SK-N-SH (cell line): ENCODE measurements around the gene NREP. TPM values are rescaled to one million over a fixed set of nuclear protein-coding genes. Genes with fewer than 3 reads are reported as not detected.

Experiments used
- CTCF ChIA-PET: fragments of 300-600, 350-600 bp; formaldehyde crosslinking; extraction: SDS; loops from one replicate; lab custom pipeline; 2021; lab: Yijun Ruan, JAX
- POLR2A ChIA-PET: fragments of 350-600 bp; sonication (Branson Sonifier 250); formaldehyde crosslinking; extraction: SDS; loops from one replicate; lab custom pipeline; 2020; ENCODE audit warnings: antibody characterized with exemption, inconsistent platforms; lab: Yijun Ruan, JAX
- DNase-seq: peaks from one replicate; pipeline ENCODE4 v3.0.0; 2012
- H2AFZ ChIP-seq: fragments of 200-600 bp; sonication (generic); 2 replicates; pipeline ENCODE4 v1.8.1; 2016; ENCODE audit warnings: antibody characterized with exemption, mild to moderate bottlenecking, low read depth
- H3F3A ChIP-seq: fragments of 200-600 bp; sonication (generic); replicated peaks from 2 replicates; pipeline ENCODE3; 2016; ENCODE audit warnings: antibody characterized with exemption, mild to moderate bottlenecking; ENCODE audit not compliant: insufficient read depth
- H3K27ac ChIP-seq, 2 experiments: fragments of 200-500 bp in 1 of 2; fragments of 200-600 bp in 1 of 2; sonication (Bioruptor generic) in 1 of 2; sonication (generic), shearing (Covaris generic) in 1 of 2; 2 replicates each; pipeline versions ENCODE4 v1.5.1 to v1.6.1; 2014 to 2016; ENCODE audit warnings: low read depth in 2 of 2, inconsistent platforms in 1 of 2, low read length in 1 of 2, mild to moderate bottlenecking in 1 of 2, mixed read lengths in 1 of 2
- H3K27me3 ChIP-seq: fragments of 200-600 bp; sonication (generic), shearing (Covaris generic); 2 replicates; pipeline ENCODE4 v1.6.1; 2016; ENCODE audit warnings: mixed run types; ENCODE audit not compliant: insufficient read depth
- H3K36me3 ChIP-seq, 2 experiments: fragments of 200-500 bp in 1 of 2; fragments of 200-600 bp in 1 of 2; sonication (Bioruptor generic) in 1 of 2; sonication (generic) in 1 of 2; replicated peaks in 1 of 2; 2 replicates each; pipeline versions ENCODE3 to v1.5.1; 2014 to 2016; ENCODE audit warnings: low read length in 1 of 2, mild to moderate bottlenecking in 1 of 2; ENCODE audit not compliant: insufficient read depth in 2 of 2, control insufficient read depth in 1 of 2
- H3K4me1 ChIP-seq, 2 experiments: fragments of 200-500 bp in 1 of 2; fragments of 200-600 bp in 1 of 2; sonication (Bioruptor generic) in 1 of 2; sonication (generic), shearing (Covaris generic) in 1 of 2; 2 replicates each; pipeline versions ENCODE4 v1.5.1 to v1.6.1; 2014 to 2016; ENCODE audit warnings: low read depth in 1 of 2, low read length in 1 of 2, mixed run types in 1 of 2; ENCODE audit not compliant: insufficient read depth in 2 of 2, control insufficient read depth in 1 of 2
- H3K4me2 ChIP-seq: fragments of 200-600 bp; sonication (generic), shearing (Covaris generic); 2 replicates; pipeline ENCODE4 v1.6.1; 2017; ENCODE audit warnings: mixed run types
- H3K4me3 ChIP-seq, 2 experiments: fragments of 200-500 bp in 1 of 2; fragments of 200-600 bp in 1 of 2; sonication (Bioruptor generic) in 1 of 2; sonication (generic), shearing (Covaris generic) in 1 of 2; 2 replicates each; pipeline versions ENCODE4 v1.5.1 to v1.8.1; 2014 to 2016; ENCODE audit warnings: low read depth in 2 of 2, inconsistent platforms in 1 of 2, low read length in 1 of 2, mild to moderate bottlenecking in 1 of 2, mixed read lengths in 1 of 2, moderate library complexity in 1 of 2
- H3K79me2 ChIP-seq: fragments of 200-600 bp; sonication (generic); 2 replicates; pipeline ENCODE4 v1.8.1; 2017; ENCODE audit warnings: mild to moderate bottlenecking; ENCODE audit not compliant: insufficient read depth
- H3K9ac ChIP-seq: fragments of 200-600 bp; sonication (generic); 2 replicates; pipeline ENCODE4 v1.6.1; 2017; ENCODE audit warnings: mixed run types
- H3K9me2 ChIP-seq: fragments of 200-600 bp; sonication (generic); 2 replicates; pipeline ENCODE4 v1.6.1; 2017; ENCODE audit warnings: mixed run types
- H3K9me3 ChIP-seq: fragments of 200-600 bp; sonication (generic); 2 replicates; pipeline ENCODE4 v1.6.1; 2017; ENCODE audit warnings: mixed run types, mild to moderate bottlenecking, moderate library complexity
- H4K20me1 ChIP-seq: fragments of 200-600 bp; sonication (generic); 2 replicates; pipeline ENCODE4 v1.6.1; 2017; ENCODE audit warnings: mild to moderate bottlenecking, mixed run types; ENCODE audit not compliant: insufficient read depth
- CHD2 ChIP-seq: fragments of 150-350 bp; IDR thresholded peaks from 2 replicates; pipeline ENCODE4 v1.6.1; 2018; ENCODE audit warnings: low read length; ENCODE audit not compliant: partially characterized antibody
- EP300 ChIP-seq, 2 experiments: IDR thresholded peaks; 2 replicates each; pipeline versions ENCODE4 v1.4.0 to v1.6.1; 2012; ENCODE audit warnings: borderline replicate concordance in 1 of 2, low read depth in 1 of 2, low read length in 1 of 2
- FOXJ3 ChIP-seq: sonication (generic); formaldehyde crosslinking; IDR thresholded peaks from 2 replicates; pipeline ENCODE4 v1.5.1; 2020; ENCODE audit warnings: mild to moderate bottlenecking, missing genetic modification reagents
- FOXM1 ChIP-seq: IDR thresholded peaks from 2 replicates; pipeline ENCODE4 v1.4.0; 2012; ENCODE audit warnings: low read depth, mild to moderate bottlenecking
- JUND ChIP-seq: IDR thresholded peaks from 2 replicates; pipeline ENCODE4 v1.4.0; 2012
- MXI1 ChIP-seq: IDR thresholded peaks from 2 replicates; pipeline ENCODE4 v1.6.1; 2012; ENCODE audit warnings: mild to moderate bottlenecking, low read depth, low read length, improper control_type of control experiment
- NFIC ChIP-seq: IDR thresholded peaks from 2 replicates; pipeline ENCODE4 v1.4.0; 2012; ENCODE audit warnings: borderline replicate concordance
- RCOR1 ChIP-seq: fragments of 150-350 bp; IDR thresholded peaks from 2 replicates; pipeline ENCODE4 v1.6.1; 2017; ENCODE audit warnings: antibody characterized with exemption, low read length
- SIN3A ChIP-seq: IDR thresholded peaks from 2 replicates; pipeline ENCODE4 v1.6.1; 2012; ENCODE audit warnings: low read depth, mild to moderate bottlenecking, low read length, moderate library complexity, borderline replicate concordance
- TAF1 ChIP-seq: IDR thresholded peaks from 2 replicates; pipeline ENCODE4 v1.6.1; 2012; ENCODE audit warnings: low read depth, mild to moderate bottlenecking, low read length, moderate library complexity, borderline replicate concordance
- TEAD4 ChIP-seq: IDR thresholded peaks from 2 replicates; pipeline ENCODE4 v1.4.0; 2012; ENCODE audit warnings: mild to moderate bottlenecking, borderline replicate concordance; ENCODE audit not compliant: insufficient read depth
- YY1 ChIP-seq: IDR thresholded peaks from 2 replicates; pipeline ENCODE4 v1.4.0; 2012; ENCODE audit warnings: low read depth, mild to moderate bottlenecking
- WGBS: methylation state at CpG from one replicate; pipeline ENCODE4 v1.1.6; 2017; ENCODE audit warnings: low lambda C conversion rate; 5-methylcytosine and 5-hydroxymethylcytosine counted together
- polyA plus RNA-seq, 3 experiments: library from polyadenylated mRNA; depleted of rRNA; stranded (reverse); fragments of >200 nt; gene quantifications; 2 replicates each; pipeline ENCODE4 v1.2.3, GENCODE V29; 2012
- TF ChIP-seq, protein P1 (sequence below): IDR thresholded peaks from 2 replicates; pipeline ENCODE4 v1.4.0; 2012; ENCODE audit warnings: low read depth
- TF ChIP-seq, protein P2 (sequence below): IDR thresholded peaks from 2 replicates; pipeline ENCODE4 v1.4.0; 2012; ENCODE audit warnings: low read depth, borderline replicate concordance
- TF ChIP-seq, protein P3 (sequence below): IDR thresholded peaks from 2 replicates; pipeline ENCODE4 v1.6.1; 2012; ENCODE audit warnings: mild to moderate bottlenecking, low read depth, low read length, moderate library complexity

NREP gene
- polyA plus RNA-seq, 1 of the 3 experiments (the other 2 are of a cell fraction), result 94.4 TPM

DNA sequence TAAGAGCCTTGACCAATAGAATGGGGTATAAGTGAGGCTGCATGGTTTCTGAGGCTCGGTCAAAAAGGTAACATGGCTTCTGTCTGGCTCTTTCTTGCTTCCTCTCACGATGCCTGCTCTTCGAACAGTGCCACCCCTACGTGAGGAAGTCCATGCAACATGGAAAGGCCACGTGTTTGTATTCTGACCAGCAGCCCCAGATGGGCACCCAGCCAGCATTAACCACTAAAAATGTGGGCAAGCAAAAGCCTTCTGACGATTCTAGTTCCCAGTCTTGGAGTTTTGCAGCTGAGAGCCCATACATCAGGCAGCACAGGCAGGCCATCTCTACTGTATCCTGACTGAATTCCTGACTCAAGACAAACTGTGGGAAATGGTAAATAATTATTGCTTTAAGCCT lies 24.2 kb upstream of the NREP start:
- Histone ChIP-seq H3K27ac (peak overlapping the region in 1 of 2 experiments; percentile 18; a peak in 1 of 4 replicates), H3F3A (no peaks in the 10 kb centered on the region), H4K20me1 (no peaks in the 10 kb centered on the region), H3K36me3 (no peaks in the 10 kb centered on the region), H3K9me3 (no peaks in the 10 kb centered on the region), H3K4me1 (peaks cover 11 to 12% of the 10 kb centered on the region in 2 experiments; a peak in 3 of 4 replicates), H2AFZ (no peak overlapping the region), H3K9me2 (no peaks in the 10 kb centered on the region), H3K27me3 (no peaks in the 10 kb centered on the region), H3K79me2 (no peaks in the 10 kb centered on the region), H3K4me3 (no peak overlapping the region), H3K4me2 (no peak overlapping the region), H3K9ac (no peak overlapping the region)
- 70% methylated on average over 6 of the region's 6 CpGs for WGBS
- POLR2A ChIA-PET, result no interaction called here
- CTCF ChIA-PET, result no interaction called here
- DNase-seq, result no peak
- peak; percentile 53; the same call in 1 of the 2 replicates for TF ChIP-seq NFIC
- no peak for TF ChIP-seq JUND
- TF ChIP-seq, protein P1, sequence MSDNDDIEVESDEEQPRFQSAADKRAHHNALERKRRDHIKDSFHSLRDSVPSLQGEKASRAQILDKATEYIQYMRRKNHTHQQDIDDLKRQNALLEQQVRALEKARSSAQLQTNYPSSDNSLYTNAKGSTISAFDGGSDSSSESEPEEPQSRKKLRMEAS, result peak; percentile 73

DNA sequence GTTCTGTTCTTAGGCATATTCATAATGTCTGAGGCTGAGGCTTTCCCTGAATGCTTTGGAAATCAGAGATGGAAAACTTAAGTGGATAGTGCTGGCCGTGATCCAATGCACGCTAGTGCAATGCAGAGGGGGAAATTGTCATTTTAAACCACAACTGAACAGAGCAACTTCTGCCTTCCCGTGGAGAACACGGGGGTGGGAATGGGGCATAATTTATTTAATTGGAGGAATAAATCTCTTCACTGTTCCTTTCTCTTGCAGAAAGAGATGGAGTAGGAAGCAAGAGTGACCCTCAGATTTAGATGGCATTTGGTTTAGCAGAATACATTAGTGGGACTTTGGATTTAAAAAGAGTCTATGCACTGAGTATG lies 22.9 kb upstream of the NREP start:
- H2AFZ ChIP-seq, result peak overlapping the region; percentile 31; the same call in 1 of the 2 replicates
- no peak for DNase-seq

DNA sequence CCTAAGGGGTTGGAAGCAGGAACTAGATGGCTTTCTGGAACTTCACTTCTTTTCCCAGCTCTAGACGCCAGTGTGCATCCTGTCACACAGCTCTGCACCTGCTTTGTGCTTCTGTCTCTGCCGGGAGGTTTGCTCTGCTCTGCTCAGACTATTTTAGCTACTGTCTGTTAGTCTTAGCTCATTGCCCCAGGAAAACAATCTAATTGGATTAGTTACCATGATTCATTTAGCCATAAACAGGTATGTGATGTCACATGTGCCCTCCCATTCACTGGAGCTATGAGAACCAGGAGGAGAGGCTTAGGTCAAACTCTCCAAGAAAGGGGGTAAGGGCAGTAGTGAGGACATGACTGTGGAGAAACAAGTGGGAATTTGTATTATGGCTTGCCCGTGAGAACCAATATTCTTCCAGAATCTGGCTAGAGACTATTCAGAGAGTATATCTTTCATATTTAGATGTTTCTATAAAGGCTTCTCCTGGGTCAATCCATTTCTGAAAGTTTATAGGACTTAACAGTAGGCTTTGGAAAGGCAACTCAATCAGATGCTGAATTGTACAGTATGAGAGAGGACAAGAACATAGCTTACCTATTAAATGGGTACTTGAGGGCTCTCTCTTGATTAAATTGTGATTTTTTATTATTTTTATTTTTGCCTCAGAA lies 22.4 kb upstream of the NREP start:
- Histone ChIP-seq H3K27ac (peak overlapping the region; percentile 4 to 60; a peak in 3 of 4 replicates), H3K4me2 (0 out of 2 replicates have a peak overlapping the region, but pooled peaks have one; percentile 4), H3K4me3 (no peak overlapping the region), H3K79me2 (no peaks in the 10 kb centered on the region), H3K4me1 (peaks cover 17 to 20% of the 10 kb centered on the region in 2 experiments; a peak in 3 of 4 replicates), H3K9ac (no peak overlapping the region), H3K9me2 (no peaks in the 10 kb centered on the region), H3K9me3 (no peaks in the 10 kb centered on the region), H3K36me3 (no peaks in the 10 kb centered on the region), H3K27me3 (no peaks in the 10 kb centered on the region), H4K20me1 (no peaks in the 10 kb centered on the region), H2AFZ (no peak overlapping the region), H3F3A (peaks cover 4% of the 10 kb centered on the region)
- 65% methylated on average over 3 of the region's 3 CpGs for WGBS
- no peak for DNase-seq
- POLR2A ChIA-PET, result interaction anchor here (1.2 kb wide), 1 partner anchor 22 kb away, joined by 4 read pairs; the partner anchor contains the start of gene NREP
- CTCF ChIA-PET, result interaction anchor here (1.1 to 2.8 kb wide), 2 partner anchors 17 to 22 kb away, joined by 3 to 9 read pairs; partner anchors contain the start of gene NREP
- TF ChIP-seq, protein P2, sequence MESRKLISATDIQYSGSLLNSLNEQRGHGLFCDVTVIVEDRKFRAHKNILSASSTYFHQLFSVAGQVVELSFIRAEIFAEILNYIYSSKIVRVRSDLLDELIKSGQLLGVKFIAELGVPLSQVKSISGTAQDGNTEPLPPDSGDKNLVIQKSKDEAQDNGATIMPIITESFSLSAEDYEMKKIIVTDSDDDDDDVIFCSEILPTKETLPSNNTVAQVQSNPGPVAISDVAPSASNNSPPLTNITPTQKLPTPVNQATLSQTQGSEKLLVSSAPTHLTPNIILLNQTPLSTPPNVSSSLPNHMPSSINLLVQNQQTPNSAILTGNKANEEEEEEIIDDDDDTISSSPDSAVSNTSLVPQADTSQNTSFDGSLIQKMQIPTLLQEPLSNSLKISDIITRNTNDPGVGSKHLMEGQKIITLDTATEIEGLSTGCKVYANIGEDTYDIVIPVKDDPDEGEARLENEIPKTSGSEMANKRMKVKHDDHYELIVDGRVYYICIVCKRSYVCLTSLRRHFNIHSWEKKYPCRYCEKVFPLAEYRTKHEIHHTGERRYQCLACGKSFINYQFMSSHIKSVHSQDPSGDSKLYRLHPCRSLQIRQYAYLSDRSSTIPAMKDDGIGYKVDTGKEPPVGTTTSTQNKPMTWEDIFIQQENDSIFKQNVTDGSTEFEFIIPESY, result no peak
- TF ChIP-seq CHD2 (no peak), SIN3A (no peak), YY1 (no peak), FOXM1 (no peak), TEAD4 (no peak), TAF1 (no peak), FOXJ3 (CRISPR knock-in tag) (no peak), RCOR1 (no peak), EP300 (IDR thresholded peaks at IDR 0.05; ENCODE audit: borderline replicate concordance in 1 of 2, low read depth in 1 of 2, low read length in 1 of 2) (no peak)
- TF ChIP-seq, protein P3, sequence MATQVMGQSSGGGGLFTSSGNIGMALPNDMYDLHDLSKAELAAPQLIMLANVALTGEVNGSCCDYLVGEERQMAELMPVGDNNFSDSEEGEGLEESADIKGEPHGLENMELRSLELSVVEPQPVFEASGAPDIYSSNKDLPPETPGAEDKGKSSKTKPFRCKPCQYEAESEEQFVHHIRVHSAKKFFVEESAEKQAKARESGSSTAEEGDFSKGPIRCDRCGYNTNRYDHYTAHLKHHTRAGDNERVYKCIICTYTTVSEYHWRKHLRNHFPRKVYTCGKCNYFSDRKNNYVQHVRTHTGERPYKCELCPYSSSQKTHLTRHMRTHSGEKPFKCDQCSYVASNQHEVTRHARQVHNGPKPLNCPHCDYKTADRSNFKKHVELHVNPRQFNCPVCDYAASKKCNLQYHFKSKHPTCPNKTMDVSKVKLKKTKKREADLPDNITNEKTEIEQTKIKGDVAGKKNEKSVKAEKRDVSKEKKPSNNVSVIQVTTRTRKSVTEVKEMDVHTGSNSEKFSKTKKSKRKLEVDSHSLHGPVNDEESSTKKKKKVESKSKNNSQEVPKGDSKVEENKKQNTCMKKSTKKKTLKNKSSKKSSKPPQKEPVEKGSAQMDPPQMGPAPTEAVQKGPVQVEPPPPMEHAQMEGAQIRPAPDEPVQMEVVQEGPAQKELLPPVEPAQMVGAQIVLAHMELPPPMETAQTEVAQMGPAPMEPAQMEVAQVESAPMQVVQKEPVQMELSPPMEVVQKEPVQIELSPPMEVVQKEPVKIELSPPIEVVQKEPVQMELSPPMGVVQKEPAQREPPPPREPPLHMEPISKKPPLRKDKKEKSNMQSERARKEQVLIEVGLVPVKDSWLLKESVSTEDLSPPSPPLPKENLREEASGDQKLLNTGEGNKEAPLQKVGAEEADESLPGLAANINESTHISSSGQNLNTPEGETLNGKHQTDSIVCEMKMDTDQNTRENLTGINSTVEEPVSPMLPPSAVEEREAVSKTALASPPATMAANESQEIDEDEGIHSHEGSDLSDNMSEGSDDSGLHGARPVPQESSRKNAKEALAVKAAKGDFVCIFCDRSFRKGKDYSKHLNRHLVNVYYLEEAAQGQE, result no peak

More for the DNA sequence above, 22.9 kb upstream of the NREP start:
- H3K79me2 ChIP-seq, result no peaks in the 10 kb centered on the region
- no peak overlapping the region for H3K9ac ChIP-seq
- POLR2A ChIA-PET, result interaction anchor here (1.2 kb wide), 1 partner anchor 23 kb away, joined by 4 read pairs; the partner anchor contains the start of gene NREP
- no peaks in the 10 kb centered on the region for H3K9me2 ChIP-seq
- H3K9me3 ChIP-seq, result no peaks in the 10 kb centered on the region
- no peaks in the 10 kb centered on the region for H3K36me3 ChIP-seq
- WGBS, result 24% methylated on average over 4 of the region's 4 CpGs
- H3F3A ChIP-seq, result peaks cover 1% of the 10 kb centered on the region
- H3K4me3 ChIP-seq, result no peak overlapping the region
- CTCF ChIA-PET, result no interaction called here
- TF ChIP-seq MXI1 (no peak), NFIC (peak; percentile 17; the same call in 1 of the 2 replicates)
- H3K4me1 ChIP-seq, result peaks cover 15 to 16% of the 10 kb centered on the region in 2 experiments; a peak in 3 of 4 replicates
- H3K27ac ChIP-seq, result peak overlapping the region; percentile 4 to 60; a peak in 3 of 4 replicates
- 0 out of 2 replicates have a peak overlapping the region, but pooled peaks have one; percentile 4 for H3K4me2 ChIP-seq
- H4K20me1 ChIP-seq, result no peaks in the 10 kb centered on the region
- H3K27me3 ChIP-seq, result no peaks in the 10 kb centered on the region
